GM10266 (cell line): ENCODE measurements around the gene DUSP10.

ENCODE experiments used
- DNase-seq: peaks from one replicate; pipeline ENCODE4 v3.0.0; 2012; ENCODE audit errors: extremely low spot score
- TF ChIP-seq, protein P1 (sequence below): IDR thresholded peaks from 2 replicates; pipeline ENCODE4 v1.5.1; 2012; ENCODE audit warnings: mild to moderate bottlenecking, low read depth; ENCODE audit not compliant: control insufficient read depth, insufficient read depth; ENCODE audit errors: missing control alignments

The DUSP10 gene

DNA sequence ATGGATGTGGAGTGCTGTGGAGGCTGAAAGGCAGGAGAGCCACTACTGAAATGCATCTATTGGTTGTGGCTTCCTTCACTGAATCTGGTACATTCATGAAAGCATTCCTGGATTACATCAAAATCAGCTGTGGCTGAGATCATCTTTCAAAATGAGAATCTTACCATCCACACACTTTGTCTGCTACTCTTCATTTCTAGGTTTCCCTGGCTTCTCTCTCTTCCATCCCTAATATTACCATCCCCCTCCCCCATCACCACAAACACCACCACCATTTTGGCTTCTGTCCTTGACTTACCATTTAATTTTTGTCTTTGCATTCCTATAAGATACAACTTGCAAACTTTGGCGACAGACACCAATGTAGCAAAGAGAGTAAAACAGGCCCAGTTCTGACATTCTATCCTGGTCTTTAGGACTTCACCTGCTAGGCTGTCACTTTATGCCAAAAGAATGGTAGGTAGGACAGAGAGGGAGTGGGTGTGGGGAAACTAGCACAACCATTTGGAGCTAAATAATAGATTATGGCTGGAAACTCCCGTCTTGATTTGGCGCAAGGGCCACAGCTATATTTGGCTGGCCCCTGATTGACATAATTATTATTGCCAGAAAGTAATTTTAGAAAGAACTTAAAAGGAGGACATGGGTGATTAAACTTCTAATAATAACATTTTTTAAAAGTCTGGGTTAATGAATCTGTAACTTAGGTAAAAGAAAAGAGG is 15.1 kb upstream of the DUSP10 start:
- DNase-seq = no peak
- TF ChIP-seq, protein P1, sequence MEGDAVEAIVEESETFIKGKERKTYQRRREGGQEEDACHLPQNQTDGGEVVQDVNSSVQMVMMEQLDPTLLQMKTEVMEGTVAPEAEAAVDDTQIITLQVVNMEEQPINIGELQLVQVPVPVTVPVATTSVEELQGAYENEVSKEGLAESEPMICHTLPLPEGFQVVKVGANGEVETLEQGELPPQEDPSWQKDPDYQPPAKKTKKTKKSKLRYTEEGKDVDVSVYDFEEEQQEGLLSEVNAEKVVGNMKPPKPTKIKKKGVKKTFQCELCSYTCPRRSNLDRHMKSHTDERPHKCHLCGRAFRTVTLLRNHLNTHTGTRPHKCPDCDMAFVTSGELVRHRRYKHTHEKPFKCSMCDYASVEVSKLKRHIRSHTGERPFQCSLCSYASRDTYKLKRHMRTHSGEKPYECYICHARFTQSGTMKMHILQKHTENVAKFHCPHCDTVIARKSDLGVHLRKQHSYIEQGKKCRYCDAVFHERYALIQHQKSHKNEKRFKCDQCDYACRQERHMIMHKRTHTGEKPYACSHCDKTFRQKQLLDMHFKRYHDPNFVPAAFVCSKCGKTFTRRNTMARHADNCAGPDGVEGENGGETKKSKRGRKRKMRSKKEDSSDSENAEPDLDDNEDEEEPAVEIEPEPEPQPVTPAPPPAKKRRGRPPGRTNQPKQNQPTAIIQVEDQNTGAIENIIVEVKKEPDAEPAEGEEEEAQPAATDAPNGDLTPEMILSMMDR = no peak

DNA sequence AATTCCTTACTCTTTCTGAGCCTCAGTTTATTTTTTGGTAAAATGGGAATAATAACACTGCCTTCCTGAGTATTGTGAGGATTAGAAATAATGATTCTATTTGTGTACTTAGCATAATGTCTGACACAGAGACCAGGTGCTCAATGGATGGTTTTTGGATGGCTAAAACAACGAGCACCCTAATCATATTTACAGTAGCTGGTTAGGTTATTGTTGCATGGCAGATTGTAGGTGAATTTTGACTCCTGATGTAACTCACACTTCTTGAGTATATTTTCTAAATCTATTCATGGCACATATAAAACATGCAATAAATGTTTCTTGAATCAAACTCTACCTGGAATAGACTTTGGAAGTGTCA is 11.9 kb upstream of the DUSP10 start:
- no peak for DNase-seq
- TF ChIP-seq, protein P1 = no peak

DNA sequence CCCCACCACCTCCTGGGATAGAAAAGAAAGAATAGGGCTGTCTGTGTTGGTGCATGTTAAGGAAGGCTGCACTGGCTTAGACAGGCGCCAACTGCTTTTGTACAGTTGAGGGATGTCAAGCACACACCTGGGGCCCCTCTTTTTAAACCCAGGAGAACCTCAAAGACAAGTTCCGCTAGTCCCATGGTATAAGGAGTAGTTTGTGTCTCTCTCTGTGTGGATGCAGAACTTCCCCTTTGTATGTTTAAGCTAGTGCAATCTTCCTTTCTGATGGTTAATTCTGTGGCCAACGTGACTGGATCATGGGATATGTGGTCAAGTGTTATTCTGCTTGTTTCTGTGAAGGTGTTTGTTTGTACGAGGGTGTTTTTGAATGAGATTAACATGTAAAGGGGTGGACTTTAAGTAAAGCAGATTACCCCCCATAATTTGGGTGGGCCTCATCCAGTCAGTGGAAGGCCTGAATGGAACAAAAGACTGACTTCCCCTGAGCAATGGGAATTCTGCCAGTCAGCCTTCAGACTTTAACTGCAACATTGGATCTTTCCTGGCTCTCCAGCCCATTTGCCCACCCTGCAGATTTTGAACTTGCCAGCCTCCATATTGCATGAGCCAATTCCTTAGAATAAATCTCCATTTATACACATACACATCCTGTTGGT is 9.5 kb upstream of the DUSP10 start:
- TF ChIP-seq, protein P1 = no peak
- no peak for DNase-seq

DNA sequence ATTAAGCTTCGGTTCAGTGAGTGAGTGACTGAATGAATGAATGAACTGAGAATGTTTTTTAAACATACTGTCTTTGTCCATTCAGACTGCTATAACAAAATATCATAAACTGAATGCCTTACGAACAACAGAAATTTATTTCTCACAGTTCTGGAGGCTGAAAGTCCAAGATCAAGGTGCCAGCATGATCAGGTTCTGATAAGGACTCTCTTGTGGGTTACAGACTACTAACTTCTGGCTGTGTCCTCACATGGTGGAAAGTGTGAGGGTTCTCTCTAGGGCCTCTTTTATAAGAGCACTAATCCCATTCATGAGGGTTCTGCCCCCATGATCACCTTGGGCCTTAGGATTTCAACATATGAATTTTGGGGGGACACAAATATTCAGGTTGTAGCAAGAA is 7.1 kb upstream of the DUSP10 start:
- TF ChIP-seq, protein P1 = no peak
- no peak for DNase-seq

DNA sequence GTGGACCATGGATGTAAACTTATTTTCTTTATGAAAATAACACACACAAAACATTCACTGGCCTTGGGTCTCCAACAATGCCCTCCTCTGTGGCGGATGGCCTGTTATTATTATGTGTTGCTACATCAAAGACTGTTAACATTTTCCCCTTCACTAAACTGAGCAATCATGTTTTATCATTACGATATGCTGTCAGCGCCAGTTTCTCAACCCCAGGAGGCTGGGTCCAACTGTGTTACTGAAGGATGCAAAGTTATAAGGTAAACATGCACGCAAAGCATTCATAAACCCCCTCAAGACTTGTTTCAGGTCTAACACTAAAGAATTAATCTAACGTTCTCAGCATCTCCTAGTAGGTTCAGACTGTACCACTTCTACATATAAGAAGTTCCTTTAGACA is 6.0 kb upstream of the DUSP10 start:
- DNase-seq = no peak
- TF ChIP-seq, protein P1 = no peak

DNA sequence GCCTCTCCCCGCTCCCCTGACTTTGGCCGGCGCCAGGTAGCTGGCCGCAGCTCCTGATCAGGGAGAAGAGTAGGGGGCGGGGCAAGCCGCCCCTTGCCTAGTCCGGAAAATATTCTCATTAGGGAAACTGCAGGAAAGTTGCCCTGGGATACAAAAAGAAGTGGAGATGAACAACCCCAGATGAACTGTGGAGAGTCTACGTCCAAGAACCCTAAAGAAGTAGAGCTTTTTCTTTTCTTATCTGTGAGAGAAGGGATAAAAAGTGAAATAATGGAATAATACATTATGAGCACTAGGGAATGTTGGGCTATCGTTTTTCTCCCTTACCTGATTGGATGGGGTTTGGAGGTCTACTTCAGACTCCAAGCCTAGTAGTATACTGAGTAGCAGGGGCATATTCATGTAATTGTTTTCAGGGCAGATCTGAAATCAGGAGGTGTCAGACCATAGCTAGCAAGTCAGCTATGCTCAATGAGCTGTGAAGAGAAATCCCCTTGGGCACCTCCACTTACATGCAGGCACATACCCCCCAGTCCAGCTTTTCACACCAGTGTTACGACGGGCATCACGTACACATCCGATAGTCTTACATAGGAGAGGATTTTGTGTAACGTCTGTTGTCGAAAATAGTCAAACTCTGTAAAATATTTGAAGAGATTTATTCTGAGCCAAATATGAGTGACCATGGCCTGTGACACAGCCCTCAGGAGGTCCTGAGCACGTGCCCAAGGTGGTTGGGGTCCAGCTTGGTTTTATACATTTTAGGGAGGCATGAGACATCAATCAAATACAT is 1.7 kb upstream of the DUSP10 start:
- peak; percentile 35 for DNase-seq

More for the DNA sequence above, 1.7 kb upstream of the DUSP10 start:
- TF ChIP-seq, protein P1 = no peak
